ENCODE measurements around the gene IPO4.
"Not testable (repeated sequence)": the region's sequence is repeated elsewhere in the genome, so short reads cannot be mapped to it uniquely, and the experiment has no call there.

The IPO4 gene

DNA sequence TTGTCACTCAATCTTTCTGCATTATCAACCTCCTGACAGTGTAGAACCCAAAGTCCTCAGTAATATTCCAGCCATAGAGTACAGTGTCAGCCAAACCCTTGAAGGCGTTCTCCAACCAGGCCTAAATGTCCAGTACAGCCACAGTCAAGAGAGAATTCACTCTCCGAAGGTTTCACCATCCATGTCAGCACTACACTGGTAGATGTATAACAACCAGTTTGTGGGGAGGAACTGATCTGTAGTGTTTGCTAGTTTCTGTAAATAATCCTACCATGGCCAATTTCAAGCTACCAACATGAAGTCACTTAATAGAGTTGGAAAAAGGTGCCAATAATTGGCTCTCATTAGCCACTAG lies 27.7 kb upstream of the IPO4 start:
- no peak for DNase-seq

DNA sequence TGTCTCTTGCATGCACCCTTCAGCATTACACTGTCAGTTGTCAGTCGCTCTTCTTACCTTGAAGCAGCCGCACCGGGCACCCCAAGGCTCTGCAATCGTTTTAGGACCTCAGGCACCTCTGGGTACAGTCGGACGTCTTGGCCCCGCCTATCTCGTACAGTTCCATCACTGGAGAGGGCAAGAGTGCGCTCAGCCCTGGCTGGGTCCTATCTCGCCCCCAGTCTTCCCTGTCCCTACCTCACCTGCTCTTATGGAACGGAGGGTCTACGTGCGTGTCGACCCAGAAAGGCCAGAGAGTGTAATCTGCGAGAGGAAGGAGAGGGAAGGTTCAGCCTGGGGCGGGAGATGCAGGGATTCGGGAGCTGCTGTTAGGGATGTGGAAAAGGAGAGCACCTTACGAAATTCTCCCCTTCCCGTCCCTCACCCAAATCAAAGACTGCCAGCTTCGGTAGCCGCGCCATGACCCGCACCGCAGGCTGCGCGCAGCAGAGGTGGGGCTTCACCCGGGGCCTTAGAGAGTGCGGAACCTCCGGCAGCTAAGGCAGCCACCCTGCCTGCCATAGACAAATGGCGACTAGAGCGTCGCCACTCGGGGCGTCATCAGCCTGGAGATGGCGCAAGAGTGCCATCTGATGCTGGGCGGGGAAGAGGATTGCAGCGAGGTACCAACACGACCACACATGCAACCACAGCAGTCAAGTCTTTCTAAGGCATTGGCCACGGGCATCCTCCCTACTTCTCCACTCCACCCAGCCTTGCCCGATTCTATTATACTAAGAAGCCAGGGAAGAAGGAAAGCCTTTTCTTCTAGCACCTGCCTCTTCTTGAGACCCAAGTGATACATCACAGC lies 27.1 kb upstream of the IPO4 start, which contains the start of gene MDP1:
MDP1 (minus strand) TSS at position 572 of the 850 bp plus-strand sequence; CDS start at position 461, 111 bp downstream.
- DNase-seq = peak; percentile 92

GRCh38 chr14:24213866-24214662 lies 25.4 kb upstream of the IPO4 start:
- no peak for DNase-seq

DNA sequence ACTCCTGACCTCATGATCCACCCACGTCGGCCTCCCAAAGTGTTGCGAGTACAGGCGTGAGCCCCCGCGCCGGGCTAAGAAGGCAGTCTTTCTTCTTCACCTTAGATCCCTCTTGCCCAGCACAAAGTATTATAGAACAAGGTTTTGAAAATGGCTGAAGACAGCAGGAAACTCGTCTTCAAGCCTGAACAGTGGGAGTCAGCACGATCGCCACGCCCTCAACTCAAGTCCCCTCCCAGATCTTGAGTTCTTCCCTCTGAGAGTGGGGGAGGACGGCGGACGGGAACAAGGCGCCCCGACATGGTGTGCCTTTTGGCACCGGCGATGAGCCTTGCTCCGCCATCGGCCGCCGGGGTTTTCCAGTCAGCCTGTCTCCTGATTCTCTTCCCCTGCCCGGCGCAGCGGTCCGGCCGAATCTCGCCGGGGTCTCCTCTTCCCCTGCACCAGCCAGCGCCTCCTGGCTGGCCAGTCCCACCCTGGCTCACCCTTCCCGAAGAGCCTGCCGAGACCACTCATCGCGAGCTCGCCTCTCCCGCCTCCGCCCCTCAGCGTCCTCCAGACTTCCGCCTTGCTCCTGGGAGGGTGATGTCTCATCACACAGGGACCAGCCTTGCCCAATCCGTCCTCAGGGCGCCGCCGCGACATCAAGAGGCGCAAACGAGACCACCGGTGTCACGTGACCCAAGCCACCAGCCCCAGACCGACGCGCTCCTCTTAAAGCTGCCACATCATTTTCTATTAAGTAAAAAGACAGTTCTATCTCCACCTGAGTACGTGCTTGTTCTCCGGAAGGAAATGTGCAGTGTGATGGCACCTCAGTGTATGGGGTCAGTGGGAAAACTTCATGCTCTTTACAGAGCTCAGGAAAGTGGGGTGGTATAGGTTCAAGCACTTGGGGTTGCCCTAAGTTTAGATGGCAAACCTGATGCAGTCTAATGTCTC lies 24.6 kb upstream of the IPO4 start, which contains the start of gene CHMP4A:
CHMP4A (minus strand) TSS at position 565 of the 942 bp plus-strand sequence; CDS start at position 516, 49 bp downstream.
- DNase-seq = peak; percentile 97

DNA sequence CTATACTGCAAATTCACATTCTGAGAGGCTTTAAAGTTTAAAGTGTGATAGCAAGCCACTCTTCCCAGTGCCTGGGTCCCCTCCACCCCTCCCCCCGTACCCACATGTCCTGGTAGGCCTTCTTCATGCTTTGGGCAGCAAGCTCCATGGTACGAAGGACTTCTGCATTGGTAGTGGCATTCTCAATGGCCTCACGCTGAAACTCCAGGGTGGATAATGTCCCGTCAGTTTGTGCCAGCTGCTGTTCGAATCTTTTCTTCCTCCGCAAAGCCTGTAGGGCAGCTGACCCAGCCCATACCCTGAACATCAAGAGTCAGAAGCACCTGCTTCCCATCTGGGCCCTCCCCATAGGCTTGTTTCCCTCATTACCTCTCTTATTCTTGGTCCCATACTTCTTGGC lies 22.7 kb upstream of the IPO4 start:
- no peak for DNase-seq

GRCh38 chr14:24207625-24208024 lies 19.0 kb upstream of the IPO4 start:
- peak; percentile 3 for DNase-seq

GRCh38 chr14:24207104-24207551 lies 18.5 kb upstream of the IPO4 start:
- no peak for DNase-seq

DNA sequence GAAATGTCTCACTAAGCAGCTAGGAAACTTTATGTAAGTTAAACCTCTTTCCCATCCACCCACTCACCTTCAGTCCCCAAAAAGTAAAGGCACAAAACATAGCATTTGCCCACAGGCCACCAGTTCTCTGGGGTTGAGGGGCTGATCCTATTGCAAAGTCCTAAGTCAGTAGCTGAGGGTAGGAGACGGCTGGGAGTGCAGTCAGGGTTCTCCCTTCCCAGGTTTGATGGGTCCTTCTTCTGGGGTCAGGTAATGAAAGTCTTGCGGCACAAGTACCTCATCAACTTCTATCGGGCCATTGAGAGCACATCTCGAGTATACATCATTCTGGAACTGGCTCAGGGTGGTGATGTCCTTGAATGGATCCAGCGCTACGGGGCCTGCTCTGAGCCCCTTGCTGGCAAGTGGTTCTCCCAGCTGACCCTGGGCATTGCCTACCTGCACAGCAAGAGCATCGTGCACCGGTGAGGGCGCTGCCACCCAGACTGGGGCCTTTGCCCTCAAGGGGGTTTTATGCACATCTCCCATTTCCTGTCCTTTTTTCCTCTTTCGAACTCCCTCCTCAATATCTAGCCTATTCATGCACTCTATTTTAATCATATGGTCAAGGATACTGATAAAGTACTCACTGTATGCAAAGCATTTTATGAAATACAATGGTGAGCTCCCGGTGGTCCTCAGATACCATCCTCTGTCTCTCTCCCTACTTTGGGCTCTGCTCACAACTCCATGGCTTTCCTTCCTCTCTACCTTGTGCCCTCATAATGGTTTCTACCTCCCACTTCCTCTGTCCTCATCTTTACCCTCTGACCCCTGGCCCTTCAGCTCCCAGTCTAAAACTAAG lies 17.9 kb upstream of the IPO4 start:
- no peak for DNase-seq

- no peak for DNase-seq
Observed at GRCh38 chr14:24204163-24205146, 15.8 kb upstream of the IPO4 start.

GRCh38 chr14:24203249-24203886 lies 14.8 kb upstream of the IPO4 start:
- not testable (repeated sequence) for DNase-seq

DNA sequence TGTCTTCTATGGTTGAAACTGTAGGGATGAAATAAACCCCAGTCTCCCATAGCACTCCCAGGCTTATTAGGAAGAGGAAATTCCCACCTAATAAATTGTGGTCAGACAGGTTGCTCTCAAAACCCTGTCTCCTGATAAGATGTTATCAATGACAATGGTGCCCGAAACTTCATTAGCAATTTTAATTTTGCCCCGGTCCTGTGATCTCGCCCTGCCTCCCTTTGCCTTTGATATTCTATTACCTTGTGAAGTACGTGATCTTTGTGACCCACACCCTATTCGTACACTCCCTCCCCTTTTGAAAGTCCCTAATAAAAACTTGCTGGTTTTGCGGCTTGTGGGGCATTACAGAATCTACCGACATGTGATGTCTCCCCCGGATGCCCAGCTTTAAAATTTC lies 13.9 kb upstream of the IPO4 start:
- DNase-seq = not testable (repeated sequence)

DNA sequence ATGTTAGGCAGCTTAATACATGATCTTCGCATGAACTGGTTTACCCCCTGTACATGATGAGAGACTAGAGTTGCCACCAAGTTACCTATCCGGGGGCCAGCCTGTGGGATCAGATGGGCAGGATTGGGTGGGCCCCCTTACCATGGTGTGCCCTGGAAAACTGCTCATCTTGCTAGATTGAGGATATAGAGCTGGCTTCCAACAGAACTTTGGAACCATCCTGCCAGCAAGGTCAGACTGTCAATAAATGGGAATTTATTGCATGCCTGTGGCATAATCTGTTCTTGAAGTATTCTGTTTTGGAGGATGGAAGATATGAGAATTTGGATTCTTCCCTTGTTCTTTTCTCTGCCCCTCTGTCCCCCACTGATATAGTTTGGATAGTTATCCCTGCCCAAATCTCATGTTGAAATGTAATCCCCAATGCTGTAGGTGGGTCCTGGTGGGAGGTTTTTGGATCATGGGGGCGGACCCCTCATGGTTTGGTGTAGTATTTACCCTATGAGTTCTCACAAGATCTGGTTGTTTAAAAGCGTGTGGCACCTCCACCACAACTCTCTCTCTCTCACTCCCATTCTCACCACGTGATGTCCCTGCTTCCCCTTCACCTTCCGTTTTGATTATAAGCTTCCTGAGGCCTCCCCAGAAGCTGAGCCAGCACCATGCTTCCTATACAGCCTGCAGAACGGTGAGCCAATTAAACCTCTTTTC lies 10.4 kb upstream of the IPO4 start:
- DNase-seq = no peak

- DNase-seq = no peak
Observed at GRCh38 chr14:24197056-24197450, 8.4 kb upstream of the IPO4 start.

DNA sequence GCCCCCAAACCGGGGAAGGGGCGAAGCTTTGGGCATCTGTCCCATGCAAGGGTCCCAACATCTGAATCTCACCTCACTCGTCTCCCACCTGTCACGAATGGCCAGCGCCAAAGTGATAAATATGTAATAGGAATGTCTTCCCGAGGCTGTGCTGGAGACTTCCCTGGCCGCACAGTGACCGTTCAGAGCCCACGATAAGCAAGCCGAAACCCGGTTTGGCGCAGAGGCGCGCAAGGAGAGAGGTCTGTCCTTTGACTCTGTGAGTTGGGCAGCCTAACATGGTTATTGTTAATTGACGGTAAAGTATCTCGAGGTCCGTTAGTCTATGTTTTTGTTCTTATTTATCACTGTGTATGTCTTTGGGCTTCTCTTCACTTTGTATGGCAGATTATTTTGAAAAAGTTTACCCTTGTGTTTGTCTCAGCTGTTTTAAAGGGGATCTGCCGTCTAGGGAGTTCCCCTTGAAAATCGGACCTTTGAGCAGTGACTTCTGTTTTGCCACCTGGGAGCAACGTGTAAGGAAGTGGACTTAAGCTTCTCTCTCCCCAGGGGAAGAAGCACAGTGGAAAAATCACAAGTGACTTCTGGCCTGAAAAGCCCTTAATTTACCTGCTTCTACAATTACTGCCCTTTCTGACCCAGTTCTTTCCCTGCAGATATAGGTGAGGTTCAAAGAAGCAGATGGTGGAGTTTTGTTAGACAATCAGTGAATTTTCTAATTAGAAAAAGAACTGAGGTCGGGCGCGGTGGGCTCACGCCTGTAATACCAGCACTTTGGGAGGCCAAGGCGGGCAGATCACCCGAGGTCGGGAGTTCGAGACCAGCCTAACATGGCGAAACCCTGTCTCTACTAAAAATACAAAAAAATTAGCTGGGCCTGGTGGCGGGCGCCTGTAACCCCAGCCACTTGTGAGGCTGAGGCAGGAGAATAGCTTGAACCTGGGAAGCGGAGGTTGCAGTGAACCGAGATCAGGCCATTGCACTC lies 7.7 kb upstream of the IPO4 start:
- peak; percentile 52 for DNase-seq

DNA sequence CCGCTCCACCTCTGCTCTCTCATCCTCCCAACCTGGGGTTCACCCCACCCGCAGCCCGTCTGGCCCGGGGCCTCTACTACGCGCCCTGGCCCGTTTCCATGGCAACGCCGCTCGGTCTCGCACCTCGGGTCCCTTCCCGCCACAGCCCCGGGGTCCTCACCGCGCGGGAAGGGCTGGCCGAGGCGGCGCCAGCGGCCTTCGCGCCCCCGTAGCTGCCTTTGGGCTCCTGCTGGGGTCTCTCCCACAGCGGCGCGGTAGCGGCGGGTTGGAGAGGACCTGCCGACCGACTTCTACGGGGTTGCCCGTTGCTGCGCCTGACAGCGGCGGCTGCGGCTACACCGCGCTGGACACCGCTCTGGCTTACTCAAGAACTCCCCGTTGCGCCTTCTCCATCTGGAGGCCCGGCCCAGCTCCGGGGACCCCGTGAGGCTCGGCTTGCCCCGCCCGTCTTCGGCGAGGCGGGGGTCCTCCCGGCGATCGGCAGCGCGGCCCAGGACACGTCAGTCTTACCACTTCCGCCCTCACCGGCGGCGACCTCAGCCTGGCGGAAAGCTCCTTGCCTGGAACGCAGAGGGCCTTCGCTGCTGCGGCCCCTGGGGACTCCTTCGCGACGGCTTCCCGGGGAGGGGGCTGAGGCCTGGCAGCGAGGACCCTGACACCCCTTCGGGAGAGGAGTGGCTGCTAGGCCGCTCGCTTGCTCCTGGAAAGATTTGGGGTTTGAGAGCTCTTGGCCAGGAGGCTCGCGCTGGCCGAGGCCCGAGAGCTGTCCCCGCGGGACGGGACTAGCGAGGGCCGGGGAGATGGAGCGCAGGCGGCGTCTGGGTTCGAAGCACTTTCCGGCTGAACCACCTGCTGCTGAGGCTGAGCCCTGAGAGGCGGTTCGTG lies 6.8 kb upstream of the IPO4 start, which contains the start of gene TM9SF1:
TM9SF1 (minus strand) TSS at position 256 of the 885 bp plus-strand sequence. CDS start 422 bp downstream, outside the sequence.
- peak; percentile 85 for DNase-seq

DNA sequence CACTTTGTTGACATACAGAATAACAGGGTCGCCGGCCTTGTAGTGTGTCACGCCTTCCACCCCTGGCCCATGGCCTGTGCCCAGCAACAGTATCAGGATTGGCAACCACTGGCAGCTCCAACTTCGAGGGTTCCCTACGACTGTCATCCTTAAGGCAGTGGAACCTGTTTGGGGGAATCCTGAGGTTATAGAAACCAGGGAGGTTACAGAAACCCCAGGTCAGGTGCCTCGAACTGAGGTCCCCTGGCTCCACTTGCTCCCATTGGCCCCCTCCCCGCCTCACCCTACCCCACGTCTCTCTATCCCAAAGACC lies 6.2 kb upstream of the IPO4 start:
- DNase-seq = no peak
